Lung (tissue), 12 donors: Measurements from ENCODE around the gene NDUFA11. TPM values are rescaled to one million over a fixed set of nuclear protein-coding genes. Genes with fewer than 3 reads are reported as not detected.

ENCODE experiments used
- ATAC-seq: fragments of 200-7000 bp; cut with Tn5 transposase; one replicate; pipeline ENCODE4 v1.9.1; 2020; ENCODE audit warnings: moderate number of reproducible peaks; ENCODE audit not compliant: insufficient read depth, low FRiP score
- DNase-seq, 3 donors: peaks; one replicate each; pipeline ENCODE4 v3.0.0-alpha.2; 2013 to 2017
- H3K27ac ChIP-seq, 2 donors: one replicate each; pipeline ENCODE4 v1.5.1; 2013; ENCODE audit warnings: mild to moderate bottlenecking in 2 of 2, moderate library complexity in 2 of 2, control low read depth in 1 of 2, inconsistent platforms in 1 of 2, low read depth in 1 of 2, low read length in 1 of 2
- H3K27me3 ChIP-seq, 3 donors: one replicate each; pipeline ENCODE4 v1.5.1; 2013; ENCODE audit warnings: low read length in 2 of 3; ENCODE audit not compliant: control insufficient read depth in 3 of 3, insufficient read depth in 3 of 3
- H3K36me3 ChIP-seq, 4 donors: one replicate each; pipeline ENCODE4 v1.5.1; 2013; ENCODE audit warnings: low read length in 4 of 4, mild to moderate bottlenecking in 1 of 4, moderate library complexity in 1 of 4; ENCODE audit not compliant: control insufficient read depth in 4 of 4, insufficient read depth in 4 of 4
- H3K4me1 ChIP-seq, 5 donors: one replicate each; pipeline ENCODE4 v1.5.1; 2013; ENCODE audit warnings: low read length in 5 of 5, mild to moderate bottlenecking in 2 of 5, moderate library complexity in 1 of 5; ENCODE audit not compliant: control insufficient read depth in 5 of 5, insufficient read depth in 5 of 5
- H3K4me3 ChIP-seq: one replicate; pipeline ENCODE4 v1.5.1; 2013; ENCODE audit warnings: mild to moderate bottlenecking, control low read depth, moderate library complexity
- H3K9ac ChIP-seq, 2 donors: one replicate each; pipeline ENCODE4 v1.5.1; 2013; ENCODE audit warnings: low read length in 2 of 2, control low read depth in 1 of 2; ENCODE audit not compliant: insufficient read depth in 1 of 2
- H3K9me3 ChIP-seq, 4 donors: one replicate each; pipeline ENCODE4 v1.5.1; 2013; ENCODE audit warnings: low read length in 3 of 4, mild to moderate bottlenecking in 1 of 4, moderate library complexity in 1 of 4; ENCODE audit not compliant: control insufficient read depth in 4 of 4, insufficient read depth in 3 of 4
- WGBS, 2 donors: extraction: QIAGEN DNeasy Blood & Tissue Kit; methylation state at CpG; one replicate each; pipeline ENCODE4 v1.1.7; 2013; 5-methylcytosine and 5-hydroxymethylcytosine counted together
- polyA plus RNA-seq, 2 donors: library from polyadenylated mRNA; stranded (reverse); fragments of 200-250 nt; gene quantifications; one replicate each; pipeline ENCODE4 v1.2.1, GENCODE V29; 2013
- total RNA-seq, 2 donors: library from RNA; depleted of rRNA in 1 of 2; stranded (reverse); fragments of >200 nt in 1 of 2; gene quantifications; one replicate each; pipeline ENCODE4 v1.2.1, GENCODE V29; 2014 to 2021
- TF ChIP-seq, protein P1 (sequence below): IDR thresholded peaks from 2 replicates; pipeline ENCODE4 v1.5.1; 2012; ENCODE audit warnings: mild to moderate bottlenecking; ENCODE audit errors: control extremely low read depth, extremely low read depth
- donor health status: control.
- donor health status: control.
- donor health status: Bipolar disorder and iron deficiency.
- donor health status: healthy.
- donor health status: DM: yes; HTN: yes; CAD: no.

The NDUFA11 gene
- total and polyA plus RNA-seq, 4 donors = 52.5 to 344 (median 278) TPM

GRCh38 chr19:5911366-5911765, 7.8 kb upstream of the NDUFA11 start:
- TF ChIP-seq, protein P1, sequence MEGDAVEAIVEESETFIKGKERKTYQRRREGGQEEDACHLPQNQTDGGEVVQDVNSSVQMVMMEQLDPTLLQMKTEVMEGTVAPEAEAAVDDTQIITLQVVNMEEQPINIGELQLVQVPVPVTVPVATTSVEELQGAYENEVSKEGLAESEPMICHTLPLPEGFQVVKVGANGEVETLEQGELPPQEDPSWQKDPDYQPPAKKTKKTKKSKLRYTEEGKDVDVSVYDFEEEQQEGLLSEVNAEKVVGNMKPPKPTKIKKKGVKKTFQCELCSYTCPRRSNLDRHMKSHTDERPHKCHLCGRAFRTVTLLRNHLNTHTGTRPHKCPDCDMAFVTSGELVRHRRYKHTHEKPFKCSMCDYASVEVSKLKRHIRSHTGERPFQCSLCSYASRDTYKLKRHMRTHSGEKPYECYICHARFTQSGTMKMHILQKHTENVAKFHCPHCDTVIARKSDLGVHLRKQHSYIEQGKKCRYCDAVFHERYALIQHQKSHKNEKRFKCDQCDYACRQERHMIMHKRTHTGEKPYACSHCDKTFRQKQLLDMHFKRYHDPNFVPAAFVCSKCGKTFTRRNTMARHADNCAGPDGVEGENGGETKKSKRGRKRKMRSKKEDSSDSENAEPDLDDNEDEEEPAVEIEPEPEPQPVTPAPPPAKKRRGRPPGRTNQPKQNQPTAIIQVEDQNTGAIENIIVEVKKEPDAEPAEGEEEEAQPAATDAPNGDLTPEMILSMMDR = no peak
- no peak overlapping the region for H3K4me3 ChIP-seq
- H3K27ac ChIP-seq = no peak overlapping the region
- no peak overlapping the region for H3K9ac ChIP-seq
- H3K36me3 ChIP-seq = peaks cover 0 to 19% (median 6%) of the 10 kb centered on the region in 4 donors
- no peak for ATAC-seq
- H3K4me1 ChIP-seq = peaks cover 0 to 11% (median 4%) of the 10 kb centered on the region in 5 donors
- 81 to 90% methylated on average over 1 of the region's 1 CpG for whole genome bisulfite sequencing, 2 donors
- DNase-seq = no peak
- no peaks in the 10 kb centered on the region for H3K9me3 ChIP-seq
- H3K27me3 ChIP-seq = no peaks in the 10 kb centered on the region

DNA sequence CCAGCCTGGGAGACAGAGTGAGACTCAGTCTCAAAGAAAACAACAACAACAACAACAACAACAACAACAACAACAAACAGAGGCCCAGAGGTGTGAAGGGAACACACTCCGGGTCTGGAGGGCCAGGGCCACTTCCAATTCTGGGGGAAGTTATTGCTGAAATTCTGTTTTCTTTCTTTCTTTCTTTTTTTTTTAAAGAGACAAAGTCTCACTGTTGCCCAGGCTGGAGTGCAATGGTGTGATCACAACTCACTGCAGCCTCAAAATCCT, 7.0 kb upstream of the NDUFA11 start:
- Histone ChIP-seq H3K36me3 (peaks cover 0 to 13% (median 3%) of the 10 kb centered on the region in 4 donors), H3K4me3 (no peak overlapping the region), H3K27me3 (no peaks in the 10 kb centered on the region), H3K4me1 (peaks cover 0 to 9% (median 0%) of the 10 kb centered on the region in 5 donors), H3K9ac (no peak overlapping the region), H3K27ac (no peak overlapping the region), H3K9me3 (no peaks in the 10 kb centered on the region)
- 84 to 100% methylated on average over 1 of the region's 1 CpG for WGBS, 2 donors
- DNase-seq (no peak), ATAC-seq (no peak)
- TF ChIP-seq, protein P1 = no peak

DNA sequence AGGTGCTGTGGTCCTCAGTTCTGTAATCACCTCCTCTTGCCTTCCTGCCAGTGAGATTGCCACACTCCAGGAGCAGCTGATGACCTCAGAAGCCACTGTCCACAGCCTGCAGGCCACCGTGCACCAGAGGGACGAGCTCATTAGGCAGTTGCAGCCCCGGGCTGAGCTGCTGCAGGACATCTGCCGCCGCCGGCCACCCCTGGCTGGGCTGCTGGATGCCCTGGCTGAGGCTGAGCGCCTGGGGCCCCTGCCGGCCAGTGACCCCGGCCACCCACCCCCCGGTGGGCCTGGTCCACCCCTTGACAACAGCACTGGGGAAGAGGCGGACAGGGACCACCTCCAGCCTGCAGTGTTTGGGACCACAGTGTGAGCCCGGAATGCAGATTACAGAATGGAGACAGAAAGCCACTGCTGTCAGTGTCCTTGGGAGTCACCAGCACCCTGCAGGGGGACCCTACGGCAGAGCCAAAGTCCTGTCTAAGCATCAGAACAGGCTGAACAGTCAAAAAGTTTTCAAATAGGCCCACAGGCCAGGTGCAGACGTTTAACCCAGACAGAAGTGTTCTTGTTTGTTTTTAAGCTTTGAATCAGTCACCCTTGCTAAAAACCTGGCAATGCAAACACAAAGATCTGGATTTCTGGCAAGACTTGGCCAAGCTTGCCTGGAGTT, 5.3 kb upstream of the NDUFA11 start:
- Histone ChIP-seq H3K9me3 (no peaks in the 10 kb centered on the region), H3K4me3 (no peak overlapping the region), H3K36me3 (peaks cover 0 to 8% (median 3%) of the 10 kb centered on the region in 4 donors), H3K9ac (no peak overlapping the region), H3K27me3 (no peaks in the 10 kb centered on the region), H3K27ac (no peak overlapping the region), H3K4me1 (peaks cover 0 to 10% (median 0%) of the 10 kb centered on the region in 5 donors)
- TF ChIP-seq, protein P1 = no peak
- no peak for ATAC-seq
- WGBS, 2 donors = 82 to 83% methylated on average over 10 to 14 of the region's 14 CpGs
- DNase-seq = no peak

GRCh38 chr19:5907241-5907640, 3.7 kb upstream of the NDUFA11 start:
- no peak for DNase-seq
- Histone ChIP-seq H3K27me3 (no peaks in the 10 kb centered on the region), H3K27ac (no peak overlapping the region), H3K4me1 (peaks cover 0 to 16% (median 0%) of the 10 kb centered on the region in 5 donors), H3K36me3 (peaks cover 0 to 8% (median 3%) of the 10 kb centered on the region in 4 donors), H3K9me3 (no peaks in the 10 kb centered on the region), H3K4me3 (no peak overlapping the region), H3K9ac (no peak overlapping the region)
- 65 to 71% methylated on average over 5 of the region's 5 CpGs for WGBS, 2 donors
- no peak for ATAC-seq
- TF ChIP-seq, protein P1 = no peak
